Upper lobe of left lung (tissue), 6 donors: ENCODE measurements around the gene PRDM16. TPM values are rescaled to one million over a fixed set of nuclear protein-coding genes. Genes with fewer than 3 reads are reported as not detected.

Experiments used
- ATAC-seq, 2 donors: fragments of 200-7000 bp; cut with Tn5 transposase; one replicate each; pipeline ENCODE4 v1.9.1; 2022; ENCODE audit warnings: mild to moderate bottlenecking in 2 of 2, moderate library complexity in 2 of 2; ENCODE audit not compliant: low FRiP score in 2 of 2
- DNase-seq, 2 donors: peaks; one replicate each; pipeline ENCODE4 v3.0.0-alpha.2; 2019 to 2020
- H3K27ac ChIP-seq, 4 donors: fragments of 200-600 bp; sonication (generic); one replicate each; pipeline ENCODE4 v1.5.1; 2016 to 2019
- H3K27me3 ChIP-seq, 4 donors: fragments of 200-600 bp; sonication (generic); one replicate each; pipeline ENCODE4 v1.5.1; 2017 to 2019
- H3K36me3 ChIP-seq, 4 donors: fragments of 200-600 bp; sonication (generic); one replicate each; pipeline ENCODE4 v1.5.1; 2016 to 2019
- H3K4me1 ChIP-seq, 4 donors: fragments of 200-600 bp; sonication (generic); one replicate each; pipeline ENCODE4 v1.5.1; 2018 to 2019
- H3K4me3 ChIP-seq, 4 donors: fragments of 200-600 bp; sonication (generic); one replicate each; pipeline ENCODE4 v1.5.1; 2017 to 2019; ENCODE audit warnings: mild to moderate bottlenecking in 2 of 4, moderate library complexity in 1 of 4
- H3K9me3 ChIP-seq, 4 donors: fragments of 200-600 bp; sonication (generic); one replicate each; pipeline ENCODE4 v1.5.1; 2018 to 2019
- EP300 ChIP-seq, 4 donors: sonication (generic); formaldehyde crosslinking; IDR thresholded peaks; one replicate each; pipeline ENCODE4 v1.5.1; 2017; ENCODE audit warnings: antibody characterized with exemption in 4 of 4, control low read depth in 2 of 4
- POLR2A ChIP-seq, 4 donors: fragments of 450-650 bp; IDR thresholded peaks; one replicate each; pipeline ENCODE4 v1.5.1; 2016 to 2017; ENCODE audit warnings: antibody characterized with exemption in 4 of 4, mild to moderate bottlenecking in 2 of 4
- POLR2AphosphoS5 ChIP-seq, 2 donors: sonication (generic); formaldehyde crosslinking; IDR thresholded peaks; one replicate each; pipeline ENCODE4 v1.5.1; 2017; ENCODE audit warnings: antibody characterized with exemption in 2 of 2
- WGBS, 2 donors: methylation state at CpG; one replicate each; pipeline ENCODE4 v1.1.5; 2017 to 2018; 5-methylcytosine and 5-hydroxymethylcytosine counted together
- total RNA-seq, 6 donors: library from RNA; depleted of rRNA in 4 of 6; stranded (reverse); fragments of >200 nt in 4 of 6; gene quantifications; one replicate each; pipeline versions ENCODE4 v1.1.0 to v1.2.1, GENCODE V29; 2016 to 2021
- TF ChIP-seq, protein P1 (sequence below), 6 experiments: fragments of 450-650 bp in 4 of 6; fragments of 200-600 bp in 2 of 6; sonication (generic) in 2 of 6; IDR thresholded peaks; one replicate each; pipeline ENCODE4 v1.5.1; 2016 to 2019; ENCODE audit warnings: antibody characterized with exemption in 6 of 6
- donor health status: DM: no; HTN: no; CAD: no; lungs with moderate emphysema.
- donor health status: DM: no; HTN: yes; CAD: no; lungs with severe emphysema.

Gene PRDM16
- total RNA-seq, 6 donors from 2014 or later, result 12.3 to 54.5 (median 21.2) TPM

GRCh38 chr1:3452866-3453175 lies 383.8 kb downstream of the PRDM16 start:
- DNase-seq (no peak), ATAC-seq (no peak)
- H3K9me3 ChIP-seq, result no peaks in the 10 kb centered on the region
- H3K4me3 ChIP-seq, result no peak overlapping the region
- TF ChIP-seq, protein P1, sequence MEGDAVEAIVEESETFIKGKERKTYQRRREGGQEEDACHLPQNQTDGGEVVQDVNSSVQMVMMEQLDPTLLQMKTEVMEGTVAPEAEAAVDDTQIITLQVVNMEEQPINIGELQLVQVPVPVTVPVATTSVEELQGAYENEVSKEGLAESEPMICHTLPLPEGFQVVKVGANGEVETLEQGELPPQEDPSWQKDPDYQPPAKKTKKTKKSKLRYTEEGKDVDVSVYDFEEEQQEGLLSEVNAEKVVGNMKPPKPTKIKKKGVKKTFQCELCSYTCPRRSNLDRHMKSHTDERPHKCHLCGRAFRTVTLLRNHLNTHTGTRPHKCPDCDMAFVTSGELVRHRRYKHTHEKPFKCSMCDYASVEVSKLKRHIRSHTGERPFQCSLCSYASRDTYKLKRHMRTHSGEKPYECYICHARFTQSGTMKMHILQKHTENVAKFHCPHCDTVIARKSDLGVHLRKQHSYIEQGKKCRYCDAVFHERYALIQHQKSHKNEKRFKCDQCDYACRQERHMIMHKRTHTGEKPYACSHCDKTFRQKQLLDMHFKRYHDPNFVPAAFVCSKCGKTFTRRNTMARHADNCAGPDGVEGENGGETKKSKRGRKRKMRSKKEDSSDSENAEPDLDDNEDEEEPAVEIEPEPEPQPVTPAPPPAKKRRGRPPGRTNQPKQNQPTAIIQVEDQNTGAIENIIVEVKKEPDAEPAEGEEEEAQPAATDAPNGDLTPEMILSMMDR (IDR thresholded peaks at IDR 0.05), result no peak
- no peak for TF ChIP-seq EP300 (IDR thresholded peaks at IDR 0.05)
- no peak for TF ChIP-seq POLR2AphosphoS5 (IDR thresholded peaks at IDR 0.05)
- no peak for TF ChIP-seq POLR2A (IDR thresholded peaks at IDR 0.05)
- peaks cover 0 to 12% (median 0%) of the 10 kb centered on the region in 4 donors for H3K27me3 ChIP-seq
- H3K4me1 ChIP-seq, result peaks cover 21 to 30% (median 23%) of the 10 kb centered on the region in 4 donors
- WGBS, 2 donors, result 47 to 83% methylated on average over 1 to 5 of the region's 5 CpGs
- H3K36me3 ChIP-seq, result no peaks in the 10 kb centered on the region
- no peak overlapping the region for H3K27ac ChIP-seq

- Histone ChIP-seq H3K36me3 (no peaks in the 10 kb centered on the region), H3K27me3 (peaks cover 0 to 12% (median 0%) of the 10 kb centered on the region in 4 donors), H3K9me3 (no peaks in the 10 kb centered on the region), H3K27ac (no peak overlapping the region), H3K4me1 (peaks cover 22 to 35% (median 26%) of the 10 kb centered on the region in 4 donors), H3K4me3 (no peak overlapping the region)
- TF ChIP-seq, protein P1 (IDR thresholded peaks at IDR 0.05), result peak; percentile 95 to 97 (median 96)
- no peak for TF ChIP-seq POLR2A (IDR thresholded peaks at IDR 0.05)
- TF ChIP-seq POLR2AphosphoS5 (IDR thresholded peaks at IDR 0.05), result no peak
- peak; percentile 81 to 93 for DNase-seq
- peak; percentile 86 to 92 for ATAC-seq
- 37 to 100% methylated on average over 1 to 15 of the region's 18 CpGs for WGBS, 2 donors
Measured at GRCh38 chr1:3453203-3453761, 384.3 kb downstream of the PRDM16 start.

GRCh38 chr1:3453891-3454810 lies 385.1 kb downstream of the PRDM16 start, which contains the start of gene ARHGEF16:
TSS of gene ARHGEF16 (plus strand) at chr1:3454665. CDS start at chr1:3463085, 8,420 bp downstream.
- Histone ChIP-seq H3K27ac (peak within 1 kb of the TSS; percentile 59 to 82 (median 73)), H3K36me3 (no peaks in the 10 kb centered on the region), H3K9me3 (no peaks in the 10 kb centered on the region), H3K27me3 (peaks cover 0 to 12% (median 0%) of the 10 kb centered on the region in 4 donors), H3K4me3 (peak within 1 kb of the TSS; percentile 51 to 86 (median 78)), H3K4me1 (peaks cover 22 to 36% (median 29%) of the 10 kb centered on the region in 4 donors)
- DNase-seq (peak; percentile 91 to 96), ATAC-seq (peak; percentile 73 to 81)
- TF ChIP-seq POLR2A (IDR thresholded peaks at IDR 0.05), result no peak
- TF ChIP-seq, protein P1 (IDR thresholded peaks at IDR 0.05), result peak; percentile 46 to 74 (median 66)
- 30% methylated on average over 13 of the region's 84 CpGs; no CpG with 5 or more reads in 1 of the 2 donors for WGBS, 2 donors

GRCh38 chr1:3454811-3455618 lies 386.0 kb downstream of the PRDM16 start:
- DNase-seq, result peak; percentile 59 to 90
- TF ChIP-seq POLR2AphosphoS5 (IDR thresholded peaks at IDR 0.05) (no peak), POLR2A (IDR thresholded peaks at IDR 0.05) (no peak), EP300 (IDR thresholded peaks at IDR 0.05) (no peak)
- TF ChIP-seq, protein P1 (IDR thresholded peaks at IDR 0.05), result no peak
- H3K27ac ChIP-seq, result peak overlapping the region; percentile 46 to 82 (median 73)
- 20 to 100% methylated on average over 2 to 17 of the region's 46 CpGs for WGBS, 2 donors
- no peak for ATAC-seq
- H3K4me3 ChIP-seq, result peak overlapping the region; percentile 51 to 86 (median 78)
- peaks cover 0 to 12% (median 0%) of the 10 kb centered on the region in 4 donors for H3K27me3 ChIP-seq
- H3K4me1 ChIP-seq, result peaks cover 22 to 36% (median 29%) of the 10 kb centered on the region in 4 donors
- no peaks in the 10 kb centered on the region for H3K9me3 ChIP-seq
- no peaks in the 10 kb centered on the region for H3K36me3 ChIP-seq
